OCI-LY7 (cell line): ENCODE results near the gene EML6. TPM values are rescaled to one million over a fixed set of nuclear protein-coding genes. Genes with fewer than 3 reads are reported as not detected.
"Not testable (repeated sequence)": the region's sequence is repeated elsewhere in the genome, so short reads cannot be mapped to it uniquely, and the experiment has no call there.

Experiments used
- BruUV-seq: library from RNA; stranded (reverse); fragments of 400-500 nt; replicated peaks from 2 replicates; lab custom pipeline; 2021; lab: Mats Ljungman, UMichigan
- CTCF ChIA-PET: fragments of 300-600 bp; sonication (Branson Sonifier 250); formaldehyde crosslinking; loops from one replicate; lab custom pipeline; 2022; ENCODE audit warnings: antibody characterized with exemption; ENCODE audit not compliant: unreplicated experiment; lab: Charles Lee
- POLR2A ChIA-PET: fragments of 300-600 bp; sonication (Branson Sonifier 250); formaldehyde crosslinking; loops from one replicate; lab custom pipeline; 2022; ENCODE audit warnings: antibody characterized with exemption; lab: Charles Lee
- DNase-seq: peaks from one replicate; pipeline ENCODE4 v3.0.0-alpha.2; 2015; ENCODE audit warnings: low spot score
- H2AFZ ChIP-seq: fragments of 200-600 bp; sonication (generic), shearing (Covaris generic); 2 replicates; pipeline ENCODE4 v1.6.1; 2014; ENCODE audit warnings: mild to moderate bottlenecking, antibody characterized with exemption, low read length, moderate library complexity
- H3K27ac ChIP-seq: fragments of 200-600 bp; sonication (generic); 2 replicates; pipeline ENCODE4 v1.5.1; 2014; ENCODE audit warnings: mixed run types, low read depth, mild to moderate bottlenecking, moderate library complexity, low read length, inconsistent platforms; ENCODE audit not compliant: poor library complexity, severe bottlenecking
- H3K36me3 ChIP-seq: fragments of 200-600 bp; sonication (generic); 2 replicates; pipeline ENCODE4 v1.6.1; 2014; ENCODE audit warnings: mild to moderate bottlenecking, antibody characterized with exemption, low read length, moderate library complexity, mixed read lengths; ENCODE audit not compliant: insufficient read depth
- H3K4me1 ChIP-seq: fragments of 200-600 bp; sonication (generic); 2 replicates; pipeline ENCODE4 v1.5.1; 2014; ENCODE audit warnings: mild to moderate bottlenecking, low read length; ENCODE audit not compliant: insufficient read depth, poor library complexity, severe bottlenecking
- H3K4me2 ChIP-seq: fragments of 200-600 bp; sonication (generic); 2 replicates; pipeline ENCODE4 v1.6.1; 2014; ENCODE audit warnings: mild to moderate bottlenecking, low read length
- H3K4me3 ChIP-seq: fragments of 200-600 bp; sonication (generic); 2 replicates; pipeline ENCODE4 v1.5.1; 2014; ENCODE audit warnings: mild to moderate bottlenecking, low read depth, low read length; ENCODE audit not compliant: poor library complexity, severe bottlenecking
- H3K79me2 ChIP-seq: fragments of 200-600 bp; sonication (generic); 2 replicates; pipeline ENCODE4 v1.6.1; 2016; ENCODE audit warnings: low read depth, mild to moderate bottlenecking, low read length, moderate library complexity, mixed read lengths; ENCODE audit not compliant: insufficient read depth
- H3K9me2 ChIP-seq: fragments of 200-600 bp; sonication (generic); 2 replicates; pipeline ENCODE4 v1.6.1; 2016; ENCODE audit warnings: mild to moderate bottlenecking, low read length, mixed read lengths; ENCODE audit not compliant: insufficient read depth
- H3K9me3 ChIP-seq: fragments of 200-600 bp; sonication (generic); 2 replicates; pipeline ENCODE4 v1.6.1; 2014; ENCODE audit warnings: mild to moderate bottlenecking, mixed run types, low read length, mixed read lengths
- H4K20me1 ChIP-seq: fragments of 200-600 bp; sonication (generic); 2 replicates; pipeline ENCODE4 v1.6.1; 2014; ENCODE audit warnings: mild to moderate bottlenecking, antibody characterized with exemption, low read length, moderate library complexity, mixed read lengths; ENCODE audit not compliant: insufficient read depth
- EZH2phosphoT487 ChIP-seq: fragments of 200-600 bp; sonication (generic); IDR thresholded peaks from 2 replicates; pipeline ENCODE4 v1.6.1; 2018; ENCODE audit warnings: low read depth, borderline replicate concordance, mild to moderate bottlenecking, mixed run types, antibody characterized with exemption, low read length, moderate library complexity, mixed read lengths
- intact Hi-C: fragments of 100-400 bp; cut with micrococcal nuclease; formaldehyde crosslinking; loops from one replicate; pipeline ENCODE4 v1.10.0; 2022; ENCODE audit not compliant: unreplicated experiment
- total RNA-seq, 2 experiments: library from RNA; depleted of rRNA in 1 of 2; stranded (reverse); fragments of >200 nt in 1 of 2; shearing (Covaris generic) in 1 of 2; gene quantifications; 2 replicates each; pipeline ENCODE4 v1.2.3, GENCODE V29; 2014 to 2022
- TF ChIP-seq, protein P1 (sequence below): fragments of 200-600 bp; sonication (generic); conservative IDR thresholded peaks from 2 replicates; pipeline ENCODE4 v1.5.1; 2014; ENCODE audit warnings: mild to moderate bottlenecking, antibody characterized with exemption, low read length, moderate library complexity, mixed read lengths

EML6 gene
- total RNA-seq, 2 experiments from 2014 or later = 310 to 367 TPM

DNA sequence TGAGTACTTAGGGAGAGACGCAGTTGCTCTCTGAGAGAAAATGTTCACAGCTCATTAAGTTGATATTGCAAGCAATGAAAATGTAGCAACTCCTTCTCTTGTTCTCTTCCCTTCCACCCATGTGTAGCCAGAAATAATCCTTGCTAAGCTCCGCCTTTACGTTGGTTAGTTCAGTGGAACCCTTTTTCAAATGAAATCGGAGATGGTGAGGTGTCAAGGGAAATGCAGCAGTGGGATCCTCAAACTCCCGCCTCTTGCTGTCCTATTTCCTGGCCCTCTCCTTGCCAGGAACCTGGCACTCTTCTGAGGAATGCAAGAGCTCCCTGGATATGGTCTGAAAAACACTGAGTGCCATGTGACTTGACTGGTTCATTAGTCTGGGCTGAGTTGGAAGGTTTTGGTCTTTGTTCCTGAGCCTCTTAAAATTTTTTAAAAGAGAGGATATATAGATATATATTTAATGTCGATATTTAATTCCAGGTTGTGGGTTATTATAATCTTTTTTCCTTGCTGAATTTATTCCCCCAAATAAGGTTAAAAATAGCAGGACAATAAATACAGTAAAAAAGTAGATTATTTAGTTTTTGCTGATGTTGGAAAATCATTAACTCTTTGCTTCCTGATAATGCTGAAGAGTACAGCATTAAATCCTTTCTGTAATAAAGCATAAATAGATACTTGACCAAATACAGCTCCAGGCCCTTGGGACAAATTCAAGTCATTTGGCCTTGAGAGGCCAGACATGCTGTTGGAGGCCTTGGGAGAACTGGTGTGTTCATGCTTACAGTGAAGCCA lies 116.2 kb downstream of the EML6 start:
- H3K79me2 ChIP-seq = peaks cover 9% of the 10 kb centered on the region; the same call in 1 of the 2 replicates
- no peaks in the 10 kb centered on the region for H3K9me2 ChIP-seq
- no peak overlapping the region for H3K4me3 ChIP-seq
- H3K4me1 ChIP-seq = peaks cover 30% of the 10 kb centered on the region
- H3K36me3 ChIP-seq = peaks cover 96% of the 10 kb centered on the region
- no TSS peak for BruUV-seq
- no peak overlapping the region for H3K27ac ChIP-seq
- no peak overlapping the region for H2AFZ ChIP-seq
- no peak for DNase-seq
- POLR2A ChIA-PET = interaction anchor here (1.0 to 1.2 kb wide), 4 partner anchors 22 to 84 kb away, joined by 3 to 4 read pairs (median 4); no protein-coding TSS in a partner anchor
- H4K20me1 ChIP-seq = no peaks in the 10 kb centered on the region
- H3K4me2 ChIP-seq = no peak overlapping the region
- intact Hi-C loops = loop anchor here (5.0 kb wide), 1 partner anchor 172 kb away; no protein-coding TSS in a partner anchor
- no peaks in the 10 kb centered on the region for H3K9me3 ChIP-seq
- CTCF ChIA-PET = interaction anchor here (1.0 kb wide), 1 partner anchor 11 kb away, joined by 4 read pairs; no protein-coding TSS in a partner anchor
- TF ChIP-seq, protein P1, sequence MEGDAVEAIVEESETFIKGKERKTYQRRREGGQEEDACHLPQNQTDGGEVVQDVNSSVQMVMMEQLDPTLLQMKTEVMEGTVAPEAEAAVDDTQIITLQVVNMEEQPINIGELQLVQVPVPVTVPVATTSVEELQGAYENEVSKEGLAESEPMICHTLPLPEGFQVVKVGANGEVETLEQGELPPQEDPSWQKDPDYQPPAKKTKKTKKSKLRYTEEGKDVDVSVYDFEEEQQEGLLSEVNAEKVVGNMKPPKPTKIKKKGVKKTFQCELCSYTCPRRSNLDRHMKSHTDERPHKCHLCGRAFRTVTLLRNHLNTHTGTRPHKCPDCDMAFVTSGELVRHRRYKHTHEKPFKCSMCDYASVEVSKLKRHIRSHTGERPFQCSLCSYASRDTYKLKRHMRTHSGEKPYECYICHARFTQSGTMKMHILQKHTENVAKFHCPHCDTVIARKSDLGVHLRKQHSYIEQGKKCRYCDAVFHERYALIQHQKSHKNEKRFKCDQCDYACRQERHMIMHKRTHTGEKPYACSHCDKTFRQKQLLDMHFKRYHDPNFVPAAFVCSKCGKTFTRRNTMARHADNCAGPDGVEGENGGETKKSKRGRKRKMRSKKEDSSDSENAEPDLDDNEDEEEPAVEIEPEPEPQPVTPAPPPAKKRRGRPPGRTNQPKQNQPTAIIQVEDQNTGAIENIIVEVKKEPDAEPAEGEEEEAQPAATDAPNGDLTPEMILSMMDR = no peak
- no peak for TF ChIP-seq EZH2phosphoT487

DNA sequence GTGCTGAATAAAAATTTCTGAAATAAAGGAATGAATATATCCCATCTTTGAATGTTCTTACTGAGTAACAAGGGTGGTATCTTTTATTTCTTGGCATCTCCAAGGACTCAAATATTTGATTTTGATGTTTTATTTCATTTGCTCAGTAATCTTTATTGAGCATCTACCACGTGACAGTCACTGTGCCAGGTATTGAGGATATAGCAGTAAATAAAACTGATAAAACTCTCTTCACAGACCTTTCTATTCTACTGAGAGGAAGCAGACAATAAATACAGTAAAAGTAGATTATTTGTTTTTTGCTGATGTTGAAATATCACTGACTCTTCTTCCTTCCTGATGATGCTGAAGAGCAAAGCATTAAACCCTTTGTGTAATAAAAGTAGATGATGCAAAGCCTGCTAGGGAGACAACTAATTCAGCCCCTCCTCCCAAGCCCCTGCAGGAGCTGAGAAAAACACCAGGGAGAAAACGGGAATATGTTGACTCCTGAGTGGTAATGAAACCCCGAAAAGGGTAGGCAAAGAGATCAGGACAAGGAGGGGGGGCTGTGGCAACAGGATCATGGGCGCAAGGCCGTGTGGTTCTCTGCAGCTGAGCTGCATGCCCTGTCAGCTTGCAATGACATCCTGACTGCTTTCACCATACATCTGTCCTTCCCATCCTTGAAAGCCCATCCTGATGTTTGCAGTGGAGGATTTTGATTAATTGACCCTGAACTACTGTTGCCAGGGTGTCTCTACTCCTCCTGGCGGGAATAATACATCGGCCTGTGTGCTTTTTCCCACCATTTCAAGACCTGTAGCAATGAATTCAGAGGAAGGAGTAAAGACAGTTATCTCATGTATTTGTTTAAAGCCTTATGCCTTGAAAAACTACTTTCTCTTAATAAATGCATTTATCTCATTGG lies 117.4 kb downstream of the EML6 start:
- ChIA-PET CTCF (no interaction called here), POLR2A (no interaction called here)
- Histone ChIP-seq H3K4me2 (no peak overlapping the region), H3K4me3 (no peak overlapping the region), H4K20me1 (no peaks in the 10 kb centered on the region), H3K27ac (no peak overlapping the region), H3K36me3 (peaks cover 96% of the 10 kb centered on the region), H3K9me3 (no peaks in the 10 kb centered on the region), H3K9me2 (no peaks in the 10 kb centered on the region), H2AFZ (no peak overlapping the region), H3K4me1 (peaks cover 40% of the 10 kb centered on the region), H3K79me2 (peaks cover 9% of the 10 kb centered on the region; the same call in 1 of the 2 replicates)
- intact Hi-C loops = no loop called here
- no TSS peak for BruUV-seq
- TF ChIP-seq, protein P1 = no peak
- TF ChIP-seq EZH2phosphoT487 = no peak
- no peak for DNase-seq

DNA sequence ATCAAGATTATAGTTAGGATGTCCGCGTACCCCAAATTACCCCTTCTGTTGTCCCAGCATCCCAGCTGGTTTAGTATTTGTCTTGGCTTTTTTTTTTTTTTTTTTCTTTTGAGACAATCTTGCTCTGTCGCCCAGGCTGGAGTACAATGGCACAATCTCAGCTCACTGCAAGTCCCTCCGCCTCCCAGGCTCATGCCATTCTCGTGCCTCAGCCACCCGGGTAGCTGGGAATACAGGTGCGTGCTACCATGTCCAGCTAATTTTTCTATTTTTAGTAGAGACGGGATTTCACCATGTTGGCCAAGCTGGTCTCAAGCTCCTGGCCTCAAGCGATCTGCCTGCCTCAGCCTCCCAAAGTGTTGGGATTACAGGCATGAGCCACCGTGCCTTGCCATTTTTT lies 118.0 kb downstream of the EML6 start:
- not testable (repeated sequence) for BruUV-seq, H3K79me2 ChIP-seq
- peaks cover 94% of the 10 kb centered on the region for H3K36me3 ChIP-seq

More for the DNA sequence above, 118.0 kb downstream of the EML6 start:
- intact Hi-C loops, H2AFZ ChIP-seq, H3K4me3 ChIP-seq, H3K27ac ChIP-seq, CTCF ChIA-PET, POLR2A ChIA-PET, H3K4me2 ChIP-seq, DNase-seq, H3K9me2 ChIP-seq, H3K9me3 ChIP-seq, H4K20me1 ChIP-seq: not testable (repeated sequence)
- H3K4me1 ChIP-seq = peaks cover 39% of the 10 kb centered on the region
